HK-2 (cell line): Measurements from ENCODE around the gene CCDC33.

Experiments used
- DNase-seq: peaks from one replicate; pipeline ENCODE4 v3.0.0-alpha.2; 2018; ENCODE audit not compliant: unreplicated experiment

The CCDC33 gene

DNA sequence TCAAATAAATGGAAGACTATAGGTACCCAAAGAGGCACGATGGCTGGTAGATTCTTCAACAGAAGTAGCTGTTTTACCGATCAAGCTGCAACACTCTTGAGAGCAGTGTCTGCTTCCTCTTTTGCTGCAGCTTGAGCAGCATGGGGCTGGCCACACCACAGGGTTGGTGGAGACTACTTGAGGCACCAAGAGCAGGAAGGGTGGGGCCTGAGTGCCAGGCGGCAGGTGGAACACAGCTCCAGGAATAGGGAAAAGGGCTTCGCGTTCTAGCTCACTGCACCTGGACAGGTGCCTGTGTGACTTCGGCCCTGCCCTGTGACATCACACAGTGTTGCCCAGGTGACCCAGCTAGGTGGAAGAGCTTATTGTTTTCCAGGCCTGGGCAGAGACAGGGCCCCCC is at the start of gene CCDC33:
Gene CCDC33 (plus strand): TSS at position 365 of the 400 bp plus-strand sequence. CDS start 394 bp downstream, outside the sequence.
- no peak for DNase-seq

DNA sequence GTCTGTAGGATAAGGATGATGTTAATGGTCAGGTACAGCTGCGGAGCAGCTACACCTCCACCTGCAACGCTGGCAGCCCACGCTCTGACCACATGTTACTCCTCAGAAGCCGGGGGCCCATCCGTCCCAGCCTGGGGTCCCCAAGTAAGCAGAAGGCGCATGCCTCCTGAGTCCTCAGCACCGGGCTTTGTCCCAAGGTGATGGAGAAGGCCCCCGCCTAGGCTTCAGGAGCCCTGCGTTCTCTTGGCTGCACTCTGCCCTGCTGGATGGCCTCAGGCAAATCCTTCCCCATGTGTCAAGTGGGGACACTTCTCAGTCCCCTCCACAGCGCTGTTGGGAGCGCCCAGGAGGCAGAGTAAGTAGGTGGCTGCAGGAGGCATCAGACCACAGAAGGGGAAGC is 47.9 kb upstream of the CCDC33 start:
- no peak for DNase-seq

DNA sequence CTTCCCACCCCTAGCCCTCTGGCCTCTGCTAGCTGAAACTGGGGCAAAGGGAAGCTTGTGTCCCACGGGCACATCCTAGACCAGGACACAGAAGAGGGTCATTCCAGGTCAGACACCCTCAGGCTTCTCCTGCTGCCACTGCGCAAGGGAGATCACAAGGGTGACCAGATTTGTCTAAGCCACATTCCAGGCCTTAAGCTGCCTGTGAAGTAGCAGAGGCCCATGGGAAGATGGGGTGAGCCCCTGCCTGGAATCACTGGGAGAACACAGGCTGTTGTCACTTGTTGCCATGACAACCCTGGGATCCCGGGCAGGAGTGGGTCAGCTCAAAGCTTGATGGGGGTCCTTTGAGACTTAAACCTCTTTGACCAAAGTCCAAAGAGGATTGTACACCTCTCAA is 44.3 kb upstream of the CCDC33 start:
- no peak for DNase-seq

- no peak for DNase-seq
These were observed 43.4 kb upstream of the CCDC33 start for GRCh38 chr15:74192751-74193150.

- DNase-seq, result peak; percentile 70
These were observed 42.8 kb upstream of the CCDC33 start for GRCh38 chr15:74193299-74193718.

DNA sequence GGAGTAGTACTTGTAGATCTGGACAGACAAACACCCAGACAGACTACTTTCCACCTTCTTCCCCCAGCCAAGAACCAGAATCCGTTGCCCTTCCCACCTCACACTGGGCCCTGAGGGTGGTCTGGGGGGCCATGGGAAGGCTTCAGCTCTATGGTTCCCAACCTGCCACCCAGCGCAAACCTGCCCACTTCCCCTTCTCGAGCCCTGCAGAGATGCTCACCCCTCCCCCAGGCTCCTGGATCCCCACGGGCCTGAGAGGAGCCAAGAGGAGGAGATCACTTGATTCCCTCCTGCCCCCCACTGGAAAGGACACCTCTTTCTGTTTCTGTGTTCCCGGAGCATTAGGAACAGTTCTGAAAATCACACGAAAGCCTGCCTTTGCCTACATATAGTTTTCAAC is 42.2 kb upstream of the CCDC33 start:
- no peak for DNase-seq

DNA sequence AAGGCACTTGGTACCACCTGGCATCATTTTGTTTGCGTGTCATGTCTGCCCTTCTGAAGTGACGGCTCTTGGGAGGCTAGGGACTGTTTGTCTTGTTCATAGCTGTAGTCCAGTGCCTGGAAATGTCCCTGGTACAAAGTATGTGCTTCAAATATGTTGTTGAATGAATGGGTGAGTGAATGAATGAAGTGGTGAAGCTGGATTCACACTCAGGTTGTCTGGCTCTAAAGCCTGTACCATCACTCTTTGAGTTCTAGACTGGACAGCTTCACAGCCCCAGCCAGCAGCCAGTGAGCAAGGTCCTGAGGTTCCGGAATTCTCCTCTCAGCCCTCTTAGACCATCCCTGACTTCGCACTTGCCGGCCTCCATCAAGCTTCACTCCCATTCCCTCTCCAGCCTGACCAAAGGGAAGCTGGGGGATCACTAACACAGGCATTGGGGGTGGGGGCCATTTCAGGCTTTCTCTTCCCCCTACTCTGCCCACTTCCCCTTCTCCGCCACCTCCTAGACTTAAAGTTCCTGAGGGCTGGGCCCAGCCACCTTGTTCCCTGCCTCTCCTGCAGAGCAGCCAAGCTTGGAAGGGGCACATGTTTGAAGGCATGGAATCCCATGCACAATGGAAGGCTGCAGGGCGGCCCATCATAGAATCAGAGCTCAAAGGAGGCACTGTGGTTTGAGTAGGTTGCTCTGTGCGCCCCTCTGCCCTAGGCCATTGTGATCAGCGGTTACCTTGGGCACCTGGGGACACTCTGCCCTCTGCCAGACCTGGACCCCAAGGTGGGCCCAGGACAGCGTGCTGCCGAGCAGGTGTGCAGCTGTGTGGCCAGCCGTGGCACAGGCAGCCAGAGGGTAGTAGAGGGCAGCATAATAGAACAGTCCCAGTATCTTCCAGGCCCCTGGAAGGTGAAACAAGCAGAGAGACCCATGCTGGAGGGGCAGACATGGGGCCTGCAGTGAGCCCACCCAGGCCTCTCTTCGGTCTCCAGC is 41.3 kb upstream of the CCDC33 start:
- no peak for DNase-seq

GRCh38 chr15:74196175-74196574 is 40.0 kb upstream of the CCDC33 start:
- peak; percentile 80 for DNase-seq

DNA sequence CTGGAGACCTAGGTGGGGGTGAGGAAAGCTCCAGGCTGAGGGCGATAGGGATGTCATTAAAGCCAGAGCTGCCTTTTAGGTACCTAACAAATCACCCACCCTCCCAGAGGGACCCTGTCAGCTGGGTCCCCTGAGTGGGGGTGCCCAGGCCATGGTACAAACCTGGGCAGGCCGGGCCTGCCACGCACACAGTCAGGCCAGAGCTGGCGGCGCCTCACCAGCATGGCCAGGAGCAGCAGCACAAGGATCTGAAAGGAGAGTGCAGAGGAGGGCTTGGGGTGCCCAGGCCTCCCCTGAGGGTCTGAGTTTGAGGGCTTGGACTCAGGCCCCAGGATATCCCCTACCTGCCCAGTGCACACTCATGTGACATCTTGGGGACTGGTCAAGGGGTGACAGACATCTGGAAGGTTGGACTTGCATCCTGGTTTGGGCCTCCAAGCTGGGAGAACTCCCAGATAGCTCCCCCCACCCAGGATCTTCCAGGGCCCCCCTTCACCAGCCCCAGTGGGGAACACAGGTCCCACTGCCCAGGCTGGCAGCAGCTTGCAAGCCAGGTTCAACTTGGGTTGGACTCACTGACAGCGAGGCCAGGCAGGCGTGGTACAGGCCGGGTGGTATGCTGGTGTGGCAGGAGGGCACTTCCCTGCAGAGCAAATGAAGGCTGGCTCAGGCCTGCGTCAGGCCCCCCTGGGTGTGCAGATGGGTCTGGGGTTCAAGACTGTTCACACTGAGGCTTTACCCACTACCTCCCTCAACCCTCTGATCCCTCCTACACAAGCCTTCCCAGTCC is 38.8 kb upstream of the CCDC33 start:
- DNase-seq, result no peak

- DNase-seq, result no peak
These were observed 36.9 kb upstream of the CCDC33 start for GRCh38 chr15:74199297-74199652.

DNA sequence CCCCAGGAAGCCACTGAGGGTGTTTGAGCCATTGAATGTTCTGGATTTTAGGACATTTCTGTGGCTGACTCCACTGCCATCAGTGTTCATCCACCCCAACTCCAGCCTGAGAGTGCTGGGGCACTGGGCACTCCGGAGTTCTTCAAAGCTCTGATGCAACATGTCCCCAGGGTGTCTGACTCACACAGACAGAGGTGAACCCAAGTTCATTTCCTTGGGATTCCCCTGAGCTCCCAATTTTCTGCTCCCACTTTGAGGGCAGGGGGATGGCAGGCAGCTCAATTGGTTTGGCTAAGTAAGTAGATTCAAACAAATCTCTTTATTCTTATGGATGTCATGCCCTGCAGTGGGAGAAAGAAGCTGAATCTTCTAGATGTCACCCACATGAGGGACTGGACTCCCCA is 35.7 kb upstream of the CCDC33 start:
- DNase-seq, result no peak

DNA sequence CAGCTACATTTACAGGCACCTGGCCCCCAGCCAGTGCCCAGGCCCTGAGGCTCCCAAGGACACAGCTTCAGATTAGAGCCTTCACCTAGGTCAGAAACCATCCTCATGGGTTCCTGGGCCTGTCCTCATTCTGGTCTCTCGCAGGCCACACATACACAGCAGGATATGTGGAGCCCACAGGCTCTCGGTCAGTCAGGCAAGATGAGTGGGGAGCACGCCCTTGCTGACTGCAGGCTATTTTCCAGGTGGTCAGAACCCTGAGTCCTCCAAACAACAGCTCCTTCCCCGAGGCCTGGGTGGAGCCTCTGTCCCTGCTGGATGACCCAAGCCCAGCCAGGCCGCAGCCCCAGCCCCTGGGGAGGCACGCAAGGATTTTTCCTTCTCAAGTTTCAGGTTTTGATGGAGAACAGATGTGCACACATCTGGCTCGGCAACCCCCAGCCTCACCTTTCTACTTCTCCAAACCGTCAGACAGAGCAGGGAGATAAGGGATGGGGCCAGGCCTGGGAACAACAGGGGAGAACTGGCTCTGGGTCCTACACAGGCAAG is 35.2 kb upstream of the CCDC33 start:
- DNase-seq, result no peak

- no peak for DNase-seq
These were observed 34.3 kb upstream of the CCDC33 start for GRCh38 chr15:74201710-74202420.

DNA sequence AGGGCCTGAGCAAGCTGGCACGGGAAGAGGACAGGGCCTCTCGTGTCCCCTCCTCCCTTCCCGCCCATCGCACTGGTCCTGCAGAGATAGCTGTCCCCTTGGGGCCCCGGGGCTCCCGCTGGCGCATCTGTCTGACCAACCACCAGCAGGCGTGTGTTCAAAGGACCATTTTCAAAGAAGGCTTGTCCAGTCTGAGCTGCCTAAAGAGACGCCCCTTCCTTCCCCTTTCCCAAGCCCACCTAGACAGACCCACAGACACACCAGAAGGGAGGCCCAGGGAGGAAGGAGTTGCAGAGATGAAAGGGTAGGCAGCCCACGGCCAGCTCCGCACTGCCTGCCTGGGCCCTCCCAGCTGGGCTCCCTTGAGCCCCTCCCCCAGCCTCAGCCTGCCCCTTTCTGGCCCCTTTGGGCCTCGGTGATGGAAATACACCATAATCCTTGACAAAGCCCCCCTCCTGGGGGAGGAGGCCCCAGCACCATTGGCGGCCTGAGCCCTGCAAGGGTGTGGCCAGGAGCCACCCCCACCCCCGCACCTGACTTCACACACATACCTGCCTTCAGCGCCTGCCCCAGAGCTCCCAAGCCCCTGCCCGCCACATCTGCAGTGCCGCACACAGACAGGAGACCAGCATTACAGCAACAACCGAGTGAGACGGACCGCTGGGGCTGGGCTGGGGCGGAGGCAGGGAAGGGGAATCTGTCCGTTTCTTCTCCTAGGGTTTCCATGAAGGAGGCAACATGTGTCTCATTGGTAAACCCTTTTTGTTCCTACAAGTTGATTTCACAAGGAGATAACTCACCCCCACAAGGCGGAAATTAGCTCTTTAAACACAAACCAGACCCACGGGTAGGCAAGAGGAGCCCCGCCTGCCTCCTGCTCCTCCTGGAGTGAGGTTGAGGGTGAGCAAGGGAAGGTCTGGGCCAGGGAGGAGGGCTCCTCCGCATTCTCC is 33.4 kb upstream of the CCDC33 start, which contains the start of gene STRA6:
Gene STRA6 (minus strand): TSS at position 336 of the 950 bp plus-strand sequence. CDS start 520 bp downstream, outside the sequence.
- DNase-seq, result no peak

- DNase-seq, result no peak
These were observed 32.2 kb upstream of the CCDC33 start for GRCh38 chr15:74203914-74204431.

DNA sequence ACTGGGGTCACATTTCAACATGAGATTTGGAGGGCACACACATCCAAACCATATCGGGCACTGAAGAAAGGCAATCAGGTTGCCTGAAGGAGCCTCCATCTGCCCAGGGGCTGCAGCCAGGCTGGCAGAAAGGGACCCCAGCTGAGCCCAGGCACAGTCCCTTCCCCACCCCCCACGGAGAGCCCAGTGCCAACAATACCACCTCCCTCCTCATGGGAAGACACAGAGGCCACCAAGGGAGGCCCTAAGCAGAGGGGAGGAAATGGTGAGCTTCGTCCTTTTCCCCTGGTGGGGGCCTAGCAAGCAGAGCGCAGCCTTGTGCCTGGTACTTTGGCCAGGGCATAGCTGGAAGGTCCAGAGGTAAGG is 30.6 kb upstream of the CCDC33 start:
- DNase-seq, result no peak

DNA sequence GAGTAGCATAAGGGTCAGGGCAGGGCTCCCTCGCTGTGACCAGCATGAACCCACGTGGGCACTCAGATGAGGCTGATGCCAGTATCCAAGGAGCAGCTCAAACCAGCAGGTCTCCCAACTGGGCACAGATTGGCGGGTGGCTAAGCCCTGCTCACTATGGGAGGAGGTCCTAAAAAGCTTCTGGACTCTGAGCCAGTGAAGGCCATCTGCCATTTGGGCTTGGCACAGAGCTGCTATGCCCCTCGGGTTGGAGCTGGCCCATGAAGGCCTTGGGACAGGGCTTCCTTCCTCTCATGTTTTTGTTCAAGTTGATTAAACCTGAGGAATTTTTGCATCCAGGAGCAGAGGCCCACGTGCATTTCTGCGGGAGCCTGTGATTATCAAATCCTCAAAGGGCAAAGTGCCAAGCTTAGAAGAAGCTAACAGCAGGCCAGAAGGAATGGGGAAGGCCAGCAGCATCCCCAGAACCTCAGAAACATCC is 29.3 kb upstream of the CCDC33 start:
- peak; percentile 46 for DNase-seq

GRCh38 chr15:74207652-74208440 is 28.3 kb upstream of the CCDC33 start:
- DNase-seq, result no peak

- DNase-seq, result no peak
These were observed 27.6 kb upstream of the CCDC33 start for GRCh38 chr15:74208496-74208895.
